GM21825 (cell line): ENCODE measurements around the gene ITGB1BP2.
"Not testable (repeated sequence)": the region's sequence is repeated elsewhere in the genome, so short reads cannot be mapped to it uniquely, and the experiment has no call there.

Source experiments
- ATAC-seq: cut with Tn5 transposase; IDR thresholded peaks from one replicate; pipeline ENCODE4 v1.9.1; 2021; ENCODE audit warnings: mild to moderate bottlenecking, moderate library complexity; ENCODE audit not compliant: unreplicated experiment

ITGB1BP2 gene

DNA sequence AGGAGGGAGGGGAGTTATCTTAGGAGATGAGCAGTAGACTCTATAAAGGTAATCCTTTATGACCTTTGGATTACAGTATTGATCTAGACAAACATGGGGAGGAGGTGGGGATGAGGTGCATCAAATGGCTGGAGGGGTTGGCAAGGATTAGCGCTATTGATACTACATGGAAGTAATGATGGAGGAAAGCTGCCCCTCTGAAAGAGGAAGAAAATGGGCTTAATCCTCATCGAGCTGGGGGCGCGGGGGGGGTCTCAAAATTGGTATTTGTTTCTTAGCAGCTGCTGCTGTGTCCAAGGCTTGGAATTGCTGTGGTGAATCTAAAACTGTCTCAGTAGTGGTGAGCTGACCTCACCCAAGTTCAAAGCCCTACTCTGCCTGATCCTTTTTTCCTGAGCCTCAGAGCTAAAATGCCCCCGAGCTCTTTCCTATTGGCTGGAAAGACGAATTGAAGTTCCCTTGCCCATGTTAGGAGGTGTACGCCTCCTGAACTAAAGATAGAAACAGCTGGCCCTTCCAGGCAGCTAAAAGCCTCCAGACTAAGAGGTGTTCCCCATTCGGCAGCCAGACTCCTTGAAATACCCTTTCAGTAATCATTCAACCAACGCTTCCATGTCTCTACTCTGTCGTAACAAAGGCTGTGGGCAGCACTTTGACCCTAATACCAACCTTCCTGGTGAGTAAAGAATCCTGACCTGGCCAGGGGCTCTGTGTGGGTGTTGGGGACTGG, at the start of gene ITGB1BP2:
Gene ITGB1BP2 (plus strand): TSS at position 556 of the 730 bp plus-strand sequence. CDS start 57 bp downstream, at position 613.
- no peak for ATAC-seq

DNA sequence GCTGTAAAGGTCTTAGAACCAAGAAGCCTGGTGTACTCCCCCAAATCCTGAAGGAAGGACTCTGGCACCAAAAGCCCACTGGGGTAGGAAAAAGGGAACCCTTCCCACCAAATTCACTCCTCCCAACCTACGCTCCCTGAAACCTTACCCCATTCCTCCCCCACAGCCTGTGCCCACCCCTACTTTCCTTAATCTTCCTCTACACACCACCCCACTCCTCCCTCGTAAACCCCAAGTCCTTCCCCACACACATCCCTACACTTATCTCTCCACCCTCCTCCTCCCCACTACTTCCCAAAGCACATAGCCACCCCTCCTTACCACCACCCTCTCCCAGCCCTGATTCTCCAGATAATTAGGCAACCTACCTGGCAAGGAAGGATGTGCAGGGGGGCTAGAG, 49.3 kb upstream of the ITGB1BP2 start:
- ATAC-seq, result no peak

DNA sequence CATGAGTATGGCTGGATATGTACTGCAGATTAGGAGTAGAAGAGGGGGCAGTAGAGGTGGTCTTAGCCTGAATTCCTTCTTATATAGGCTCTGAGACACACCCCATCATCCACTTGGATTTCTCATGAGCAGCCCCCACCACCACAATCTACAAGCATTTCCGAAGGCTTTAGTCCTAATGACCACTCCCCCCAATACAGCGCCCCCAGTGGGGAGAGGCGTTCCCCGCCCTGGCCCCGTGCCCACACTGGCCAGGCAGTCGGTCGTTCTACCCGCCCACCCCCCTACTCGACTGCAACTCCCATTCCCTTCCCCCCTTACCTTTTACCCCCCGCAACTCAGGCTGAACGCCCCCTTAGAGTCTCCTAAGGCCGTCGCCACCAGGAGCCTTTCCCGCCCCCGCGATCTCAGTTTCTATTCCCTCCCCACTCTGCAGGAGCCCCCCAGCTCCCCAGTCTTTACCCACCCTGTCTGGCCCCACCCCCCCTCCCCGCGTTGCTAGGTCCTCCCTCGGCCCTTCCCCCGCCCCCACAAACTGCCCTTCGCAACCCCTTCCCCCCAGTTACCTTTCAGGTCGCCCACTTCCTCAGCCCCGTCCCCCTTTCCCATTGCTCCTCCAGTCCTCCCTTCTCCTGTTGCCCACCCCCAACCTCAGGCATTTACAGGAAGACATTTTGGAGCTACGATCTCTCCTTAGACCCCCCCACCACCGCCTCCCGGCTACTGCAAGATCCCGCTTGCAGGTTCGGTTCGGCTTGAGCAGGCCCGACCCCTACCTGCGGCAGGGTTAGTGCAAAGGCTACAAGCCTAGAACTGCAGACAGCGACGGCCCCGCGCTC, 48.1 kb upstream of the ITGB1BP2 start:
- no peak for ATAC-seq

DNA sequence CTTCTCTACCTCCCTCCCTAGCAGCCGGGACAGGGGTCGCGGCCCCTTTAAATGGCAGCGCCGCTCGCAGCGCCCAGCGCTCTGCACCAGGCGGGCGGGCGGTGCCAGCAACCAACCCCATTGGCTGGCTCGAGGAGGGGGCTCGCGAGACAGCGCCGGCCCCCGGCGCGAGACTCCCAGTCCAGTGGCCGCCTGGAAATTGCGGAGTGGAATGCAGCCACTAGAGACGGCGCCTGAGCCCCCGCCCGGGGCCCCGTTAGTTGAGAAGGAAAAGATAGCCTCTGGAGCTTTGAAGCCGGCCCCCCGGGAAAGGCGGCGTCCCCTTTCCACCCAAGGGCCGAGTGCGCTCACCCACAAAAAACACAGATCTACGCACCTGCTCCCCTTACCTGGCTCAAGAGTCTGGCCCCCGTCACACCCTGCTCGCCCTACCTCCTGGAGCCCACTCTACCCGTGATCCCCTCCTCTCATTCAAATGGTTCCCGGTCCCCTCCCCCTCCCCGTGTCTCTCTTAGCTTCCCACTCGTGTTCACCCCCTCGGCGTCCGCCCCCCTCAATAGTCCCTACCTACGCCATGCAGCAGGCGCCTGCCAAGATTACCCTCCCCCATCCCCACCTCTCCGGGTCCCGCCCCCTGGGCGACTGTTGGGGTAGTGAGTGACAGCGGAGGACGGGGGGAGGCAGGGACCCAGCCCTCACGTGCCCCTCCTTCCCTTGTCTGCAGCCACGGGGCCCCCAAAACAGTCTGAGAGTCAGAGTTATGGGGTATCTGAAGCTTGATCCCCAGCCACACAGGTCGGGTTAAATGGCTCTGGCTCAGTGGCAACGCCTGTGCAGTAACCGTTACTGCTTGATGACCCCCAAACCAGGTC, 47.2 kb upstream of the ITGB1BP2 start, which contains the start of gene ZMYM3:
Gene ZMYM3 (minus strand): TSS at position 49 of the 872 bp plus-strand sequence. CDS start 885 bp downstream, outside the sequence.
- peak; percentile 68 for ATAC-seq

DNA sequence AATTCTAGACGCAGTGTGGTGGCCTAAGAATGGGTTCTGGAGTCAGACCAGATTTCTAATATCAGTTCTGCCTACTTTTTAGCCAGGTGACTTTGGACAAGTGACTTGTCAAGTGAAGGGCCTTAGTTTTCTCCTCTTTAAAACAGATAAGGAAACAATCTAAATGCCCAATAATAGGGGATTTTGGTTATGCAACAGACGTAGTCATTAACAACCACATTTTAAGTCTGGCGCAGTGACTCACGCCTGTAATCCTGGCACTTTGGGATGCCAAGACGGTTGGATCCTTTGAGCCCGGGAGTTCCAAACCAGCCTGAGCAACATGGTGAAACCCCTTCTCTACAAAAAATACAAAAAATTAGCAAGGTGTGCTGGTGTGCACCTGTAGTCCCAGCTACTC, 45.5 kb upstream of the ITGB1BP2 start:
- no peak for ATAC-seq

DNA sequence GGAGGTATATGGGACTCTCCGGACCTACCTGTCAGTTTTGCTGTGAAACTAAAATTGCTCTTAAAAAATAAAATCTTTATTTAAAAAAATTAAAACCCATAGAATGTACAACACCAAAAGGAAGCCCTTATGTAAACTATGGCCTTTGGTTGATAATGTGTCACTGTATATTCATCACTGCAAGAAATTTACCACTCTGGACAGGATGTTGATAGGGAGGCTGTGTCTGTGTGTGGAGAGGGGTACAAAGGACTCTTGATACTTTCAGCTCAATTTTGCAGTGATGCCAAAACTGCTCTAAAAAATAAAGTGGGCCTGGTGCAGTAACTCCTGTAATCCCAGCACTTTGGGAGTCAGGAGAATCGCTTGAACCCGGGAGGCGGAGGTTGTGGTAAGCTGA, 44.7 kb upstream of the ITGB1BP2 start:
- ATAC-seq, result no peak

DNA sequence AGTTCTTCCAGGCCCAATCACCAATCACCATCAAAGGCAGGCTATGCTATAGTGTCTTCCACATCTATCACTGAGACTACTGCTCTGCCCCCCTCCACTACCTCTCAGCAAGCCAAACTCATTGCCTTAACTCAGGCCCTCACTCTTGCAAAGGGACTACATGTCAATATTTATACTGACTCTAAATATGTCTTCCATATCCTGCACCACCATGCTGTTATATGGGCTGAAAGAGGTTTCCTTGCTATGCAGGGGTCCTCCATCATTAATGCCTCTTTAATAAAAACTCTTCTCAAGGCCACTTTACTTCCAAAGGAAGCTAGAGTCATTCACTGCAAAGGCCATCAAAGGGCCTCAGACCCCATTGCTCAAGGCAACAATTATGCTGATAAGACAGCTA, 32.9 kb upstream of the ITGB1BP2 start:
- ATAC-seq, result not testable (repeated sequence)

DNA sequence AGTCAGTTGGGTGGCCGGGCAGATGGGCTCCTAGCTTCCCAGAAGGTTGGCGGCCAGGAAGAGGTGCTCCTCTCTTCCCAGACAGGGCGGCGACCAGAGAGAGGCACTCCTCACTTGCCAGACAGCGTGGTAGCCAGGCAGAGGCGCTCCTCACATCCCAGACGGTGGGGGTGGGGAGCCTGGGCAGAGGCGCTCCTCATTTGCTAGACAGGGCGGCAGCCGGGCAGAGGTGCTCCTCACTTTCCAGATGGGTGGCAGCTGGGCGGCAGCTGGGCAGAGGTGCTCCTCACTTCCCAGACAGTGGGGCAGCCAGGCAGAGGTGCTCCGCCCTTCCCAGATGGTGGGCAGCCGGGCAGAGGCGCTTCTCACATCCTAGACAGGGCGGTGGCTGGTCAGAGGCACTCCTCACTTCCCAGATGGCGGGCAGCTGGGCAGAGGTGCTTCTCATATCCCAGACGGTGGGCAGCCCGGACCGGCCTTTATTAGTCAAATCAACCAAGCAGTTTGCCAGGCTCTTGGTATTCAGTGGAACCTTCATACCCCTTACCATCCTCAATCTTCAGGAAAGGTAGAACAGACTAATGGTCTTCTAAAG, 31.7 kb upstream of the ITGB1BP2 start:
- ATAC-seq, result no peak

DNA sequence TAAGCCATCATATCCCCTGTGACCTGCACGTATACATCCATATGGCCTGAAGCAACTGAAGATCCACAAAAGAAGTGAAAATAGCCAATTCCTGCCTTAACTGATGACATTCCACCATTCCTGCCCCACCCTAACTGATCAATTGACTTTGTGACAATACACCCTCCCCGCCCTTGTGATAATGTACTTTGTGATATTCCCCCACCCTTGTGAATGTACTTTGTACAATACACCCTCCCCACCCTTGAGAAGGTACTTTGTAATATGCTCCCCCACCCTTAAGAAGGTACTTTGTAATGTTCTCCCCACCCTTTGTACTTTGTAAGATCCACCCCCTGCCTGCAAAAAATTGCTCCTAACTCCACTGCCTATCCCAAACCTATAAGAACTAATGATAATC, 29.2 kb upstream of the ITGB1BP2 start:
- not testable (repeated sequence) for ATAC-seq

DNA sequence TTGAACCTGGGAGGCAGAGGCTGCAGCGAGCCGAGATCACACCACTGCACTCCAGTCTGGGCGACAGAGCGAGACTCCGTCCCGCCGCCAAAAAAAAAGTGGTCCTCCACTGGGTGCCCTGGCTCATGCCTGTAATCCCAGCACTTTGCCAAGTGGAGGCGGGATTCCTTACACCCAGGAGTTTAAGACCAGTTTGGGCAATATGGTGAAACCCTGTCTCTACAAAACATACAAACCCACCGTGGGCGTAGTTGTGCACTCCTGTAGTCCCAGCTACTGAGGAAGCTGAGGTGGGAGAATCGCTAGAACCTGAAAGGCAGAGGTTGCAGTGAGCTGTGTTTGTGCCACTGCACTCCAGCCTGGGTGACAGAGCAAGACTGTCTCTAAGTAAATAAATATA, 20.2 kb upstream of the ITGB1BP2 start:
- not testable (repeated sequence) for ATAC-seq

DNA sequence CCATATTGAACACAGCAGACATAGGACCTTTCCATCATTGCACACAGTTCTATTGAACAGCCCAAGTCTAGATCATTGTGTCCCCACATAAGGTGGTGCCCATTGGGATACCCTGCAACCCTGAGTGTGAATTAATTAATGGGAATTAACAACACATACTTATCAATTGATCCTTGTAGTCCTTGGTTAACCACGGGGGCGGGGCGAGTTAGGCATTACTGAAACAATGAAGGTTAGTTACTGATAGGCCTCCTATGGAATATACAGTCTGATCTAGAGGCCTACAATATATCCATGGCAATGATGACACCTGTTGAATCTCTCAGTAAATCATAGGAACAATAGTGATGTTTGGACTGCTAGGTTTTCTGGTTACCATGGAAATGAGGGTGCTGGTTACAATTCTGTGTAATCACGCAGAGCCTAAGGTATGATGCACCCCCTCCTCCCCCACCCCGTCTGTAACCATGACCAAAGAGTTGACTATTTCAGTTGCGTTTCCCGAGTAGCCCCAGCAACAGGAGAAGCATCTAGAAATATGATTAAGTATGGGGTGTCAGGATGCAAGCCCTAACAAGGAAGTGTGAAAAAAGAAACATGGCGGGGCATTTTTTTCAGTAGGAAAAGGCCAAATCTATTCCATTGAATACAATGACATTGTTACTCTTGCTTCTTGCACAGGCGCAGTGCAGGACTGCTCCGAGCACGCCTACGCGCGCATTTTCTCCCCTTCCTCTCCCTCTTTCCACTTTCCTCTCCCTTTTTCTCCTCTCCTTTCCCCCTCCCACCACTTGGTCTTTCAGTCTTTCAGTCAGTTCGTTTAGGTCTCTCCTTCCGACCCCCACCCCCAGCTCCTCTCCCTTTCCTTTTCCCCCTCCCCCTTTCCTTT, 18.8 kb upstream of the ITGB1BP2 start:
- ATAC-seq, result peak; percentile 19

DNA sequence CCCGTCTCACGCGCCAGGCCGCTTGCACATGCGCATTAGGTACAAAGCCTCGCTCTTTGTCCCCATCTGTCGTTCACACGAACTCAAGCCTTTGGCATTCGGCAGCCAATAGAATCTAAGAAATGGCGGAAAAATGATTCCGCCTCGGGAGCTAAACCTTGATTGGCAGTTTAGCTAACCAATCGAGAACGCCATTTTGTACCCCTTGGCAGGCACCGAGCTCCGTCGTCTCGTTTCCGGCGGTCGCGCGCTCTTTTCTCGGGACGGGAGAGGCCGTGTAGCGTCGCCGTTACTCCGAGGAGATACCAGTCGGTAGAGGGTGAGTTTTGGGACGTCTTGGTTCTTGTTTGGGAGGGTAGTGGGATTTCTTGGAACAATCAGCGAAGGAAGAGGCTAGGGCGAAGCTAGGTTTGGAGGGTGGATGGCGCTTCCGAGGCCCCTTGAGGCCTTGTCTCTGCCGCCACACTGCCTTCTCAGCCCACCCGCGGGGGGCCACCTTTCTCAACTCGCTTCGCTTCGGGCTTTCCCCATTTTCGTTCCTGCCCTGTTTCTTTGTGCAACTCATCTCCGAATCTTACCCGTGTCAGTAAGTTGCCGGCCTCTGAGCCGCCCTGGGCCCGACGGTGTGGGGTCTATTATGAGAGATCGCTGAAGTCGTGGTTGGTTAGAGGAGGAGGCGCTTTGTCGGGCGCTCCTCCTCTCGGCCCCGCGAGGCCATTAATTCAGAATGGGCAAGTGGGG, 18.0 kb upstream of the ITGB1BP2 start, which contains the start of gene NONO:
Gene NONO (plus strand): TSS at position 233 of the 741 bp plus-strand sequence. CDS start 7,003 bp downstream, outside the sequence.
- ATAC-seq, result peak; percentile 84

DNA sequence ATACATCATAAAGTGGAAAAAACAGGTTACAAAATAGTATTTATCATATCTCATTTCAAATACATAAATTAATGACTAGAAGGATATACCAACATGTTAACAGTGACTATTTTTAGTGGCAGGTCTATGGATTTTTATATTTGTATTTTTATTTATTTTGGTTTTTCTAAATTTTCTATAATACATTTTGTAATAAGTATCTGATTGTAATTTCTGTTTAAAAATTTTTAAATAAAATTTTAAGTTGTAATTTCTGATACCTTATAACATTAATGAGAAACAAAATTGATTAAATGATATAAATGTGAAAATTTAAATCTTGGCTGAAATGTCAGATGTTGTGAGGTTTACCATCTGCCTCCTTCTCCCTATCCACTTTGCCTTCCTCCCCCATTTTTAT, 15.6 kb upstream of the ITGB1BP2 start:
- ATAC-seq, result no peak

DNA sequence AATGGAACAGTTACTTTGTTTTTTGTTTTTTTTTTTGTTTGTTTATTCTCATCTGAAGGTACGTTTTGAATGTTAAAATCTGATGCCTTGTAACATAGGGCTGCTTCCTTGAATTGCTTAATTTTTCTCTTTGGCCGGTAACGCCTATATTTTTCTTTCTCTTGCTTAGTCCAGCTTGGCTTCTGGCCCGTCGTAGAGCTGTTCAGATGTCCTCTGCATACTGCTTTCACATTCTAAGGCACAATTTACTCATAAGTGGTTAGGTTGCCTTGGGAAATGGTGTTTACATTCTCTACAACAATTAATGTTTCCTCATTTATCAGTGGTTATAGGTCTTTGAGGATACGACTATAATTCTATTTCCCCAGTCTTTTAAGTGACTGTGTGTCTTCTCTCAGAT, 10.2 kb upstream of the ITGB1BP2 start:
- no peak for ATAC-seq

DNA sequence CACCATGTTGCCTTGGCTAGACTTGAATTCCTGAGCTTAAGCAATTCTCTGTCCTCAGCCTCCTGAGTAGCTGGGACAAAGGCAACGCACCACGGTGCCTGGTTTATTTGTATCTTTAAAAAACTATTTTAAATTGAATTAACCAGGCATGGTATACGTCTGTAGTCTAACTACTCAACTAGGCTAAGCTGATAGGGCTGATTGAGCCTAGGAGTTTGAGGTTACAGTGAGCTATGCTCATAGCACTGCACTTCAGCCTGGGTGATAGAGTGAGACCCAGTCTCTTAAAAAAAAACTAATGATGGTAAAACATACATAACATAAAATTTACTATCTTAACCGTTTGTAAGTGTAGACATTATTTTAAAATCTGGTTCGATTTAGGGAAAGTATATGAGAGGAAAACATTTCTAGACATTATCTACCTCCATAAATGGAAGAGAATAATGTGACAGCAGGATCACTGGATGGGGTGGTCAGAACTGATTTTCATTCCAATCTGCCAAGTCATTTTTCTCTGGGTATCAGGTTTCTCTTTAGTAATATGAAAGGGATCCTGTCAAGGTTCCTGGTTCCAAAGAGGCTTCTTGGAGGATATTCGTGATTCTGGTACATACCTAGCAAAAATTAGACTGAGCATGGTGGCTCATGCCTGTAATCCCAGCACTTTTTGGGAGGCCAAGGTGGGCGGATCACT, 8.7 kb upstream of the ITGB1BP2 start:
- ATAC-seq, result no peak

DNA sequence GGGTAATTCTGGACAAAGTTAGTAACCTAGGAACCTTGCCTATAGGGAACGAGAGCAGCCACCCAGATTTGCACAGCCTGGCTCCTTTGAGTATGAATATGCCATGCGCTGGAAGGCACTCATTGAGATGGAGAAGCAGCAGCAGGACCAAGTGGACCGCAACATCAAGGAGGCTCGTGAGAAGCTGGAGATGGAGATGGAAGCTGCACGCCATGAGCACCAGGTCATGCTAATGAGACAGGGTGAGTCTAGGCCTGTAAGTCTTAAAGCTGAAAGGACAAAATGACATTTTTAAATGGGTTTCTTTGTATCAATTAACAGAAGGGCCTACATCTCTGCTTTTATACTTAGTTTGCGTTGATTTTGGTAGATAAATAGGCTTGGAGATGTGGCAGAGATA, 4.7 kb upstream of the ITGB1BP2 start:
- no peak for ATAC-seq

DNA sequence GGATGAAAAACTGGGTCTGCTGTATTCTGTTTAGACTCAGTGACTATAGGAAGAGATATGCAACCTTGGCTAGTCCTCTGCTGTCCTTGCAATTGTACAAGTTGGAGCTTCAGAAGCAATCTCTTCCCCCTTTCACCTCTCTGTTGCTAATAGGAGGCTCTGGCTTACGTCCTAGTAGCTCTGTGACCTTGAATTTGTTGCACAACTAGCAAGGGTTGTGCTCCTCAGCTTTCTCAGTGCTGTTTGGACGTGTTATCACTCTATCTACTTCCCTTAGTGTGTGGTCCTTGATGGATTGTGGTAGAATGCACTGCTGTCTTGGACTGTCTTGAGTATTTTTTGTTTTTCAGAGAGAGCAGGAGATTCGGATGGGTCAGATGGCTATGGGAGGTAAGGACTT, 3.4 kb upstream of the ITGB1BP2 start:
- no peak for ATAC-seq

DNA sequence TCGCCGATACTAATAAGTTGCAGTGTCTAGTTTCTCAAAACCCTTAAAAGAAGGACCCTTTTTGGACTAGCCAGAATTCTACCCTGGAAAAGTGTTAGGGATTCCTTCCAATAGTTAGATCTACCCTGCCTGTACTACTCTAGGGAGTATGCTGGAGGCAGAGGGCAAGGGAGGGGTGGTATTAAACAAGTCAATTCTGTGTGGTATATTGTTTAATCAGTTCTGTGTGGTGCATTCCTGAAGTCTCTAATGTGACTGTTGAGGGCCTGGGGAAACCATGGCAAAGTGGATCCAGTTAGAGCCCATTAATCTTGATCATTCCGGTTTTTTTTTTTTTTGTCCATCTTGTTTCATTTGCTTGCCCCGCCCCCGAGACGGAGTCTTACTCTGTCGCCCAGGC, 1.5 kb upstream of the ITGB1BP2 start:
- ATAC-seq, result not testable (repeated sequence)
